Measurements from ENCODE around the gene TEKT5.
"Not testable (repeated sequence)": the region's sequence is repeated elsewhere in the genome, so short reads cannot be mapped to it uniquely, and the experiment has no call there.

TEKT5 gene

GRCh38 chr16:10644092-10644491, 50.6 kb downstream of the TEKT5 start:
- DNase-seq (ENCODE audit: insufficient read length, low spot score) (no peak), FAIRE-seq (no peak)
- TF ChIP-seq POLR2AphosphoS5 (IDR thresholded peaks at IDR 0.05; ENCODE audit: low read depth, low read length) = no peak
- no peak for TF ChIP-seq POU2F2 (IDR thresholded peaks at IDR 0.05; ENCODE audit: low read depth, low read length)
- no peak for TF ChIP-seq PAX5 (IDR thresholded peaks at IDR 0.05; ENCODE audit: insufficient read depth, low read length, severe bottlenecking)
- no peak for TF ChIP-seq TAF1 (IDR thresholded peaks at IDR 0.05; ENCODE audit: low read depth, low read length)
- no peak for TF ChIP-seq SPI1 (IDR thresholded peaks at IDR 0.05; ENCODE audit: low read depth, low read length)

- DNase-seq (ENCODE audit: insufficient read length, low spot score) = no peak
- TF ChIP-seq POLR2A (IDR thresholded peaks at IDR 0.05; ENCODE audit: low read depth, low read length) (no peak), POLR2AphosphoS5 (IDR thresholded peaks at IDR 0.05; ENCODE audit: low read depth, low read length) (no peak), POU2F2 (IDR thresholded peaks at IDR 0.05; ENCODE audit: low read depth, low read length) (no peak), TAF1 (IDR thresholded peaks at IDR 0.05; ENCODE audit: low read depth, low read length) (no peak), PAX5 (IDR thresholded peaks at IDR 0.05; ENCODE audit: insufficient read depth, low read length, severe bottlenecking) (no peak), SPI1 (IDR thresholded peaks at IDR 0.05; ENCODE audit: low read depth, low read length) (no peak)
- FAIRE-seq = no peak
Measured at GRCh38 chr16:10642964-10643363, 51.8 kb downstream of the TEKT5 start.

GRCh38 chr16:10641953-10642949, 52.5 kb downstream of the TEKT5 start:
- no peak for TF ChIP-seq PAX5 (IDR thresholded peaks at IDR 0.05; ENCODE audit: insufficient read depth, low read length, severe bottlenecking)
- no peak for TF ChIP-seq TAF1 (IDR thresholded peaks at IDR 0.05; ENCODE audit: low read depth, low read length)
- no peak for TF ChIP-seq POU2F2 (IDR thresholded peaks at IDR 0.05; ENCODE audit: low read depth, low read length)
- no peak for TF ChIP-seq SPI1 (IDR thresholded peaks at IDR 0.05; ENCODE audit: low read depth, low read length)
- TF ChIP-seq POLR2AphosphoS5 (IDR thresholded peaks at IDR 0.05; ENCODE audit: low read depth, low read length) = no peak
- no peak for TF ChIP-seq POLR2A (IDR thresholded peaks at IDR 0.05; ENCODE audit: low read depth, low read length)
- no peak for DNase-seq (ENCODE audit: insufficient read length, low spot score)
- no peak for FAIRE-seq

- DNase-seq (ENCODE audit: insufficient read length, low spot score) = no peak
- TF ChIP-seq POLR2A (IDR thresholded peaks at IDR 0.05; ENCODE audit: low read depth, low read length) = no peak
- FAIRE-seq = no peak
Measured at GRCh38 chr16:10641555-10641952, 53.2 kb downstream of the TEKT5 start.

- FAIRE-seq (no peak), DNase-seq (ENCODE audit: insufficient read length, low spot score) (no peak)
- TF ChIP-seq POU2F2 (IDR thresholded peaks at IDR 0.05; ENCODE audit: low read depth, low read length) (no peak), PAX5 (IDR thresholded peaks at IDR 0.05; ENCODE audit: insufficient read depth, low read length, severe bottlenecking) (no peak), SPI1 (IDR thresholded peaks at IDR 0.05; ENCODE audit: low read depth, low read length) (no peak), POLR2AphosphoS5 (IDR thresholded peaks at IDR 0.05; ENCODE audit: low read depth, low read length) (no peak), TAF1 (IDR thresholded peaks at IDR 0.05; ENCODE audit: low read depth, low read length) (no peak), POLR2A (IDR thresholded peaks at IDR 0.05; ENCODE audit: low read depth, low read length) (no peak)
Measured at GRCh38 chr16:10640934-10641333, 53.8 kb downstream of the TEKT5 start.

- no peak for FAIRE-seq
- DNase-seq (ENCODE audit: insufficient read length, low spot score) = no peak
- no peak for TF ChIP-seq POLR2AphosphoS5 (IDR thresholded peaks at IDR 0.05; ENCODE audit: low read depth, low read length)
Measured at GRCh38 chr16:10638101-10638500, 56.6 kb downstream of the TEKT5 start.

GRCh38 chr16:10637337-10638037, 57.2 kb downstream of the TEKT5 start:
- TF ChIP-seq SPI1 (IDR thresholded peaks at IDR 0.05; ENCODE audit: low read depth, low read length) = no peak
- no peak for TF ChIP-seq POLR2AphosphoS5 (IDR thresholded peaks at IDR 0.05; ENCODE audit: low read depth, low read length)
- TF ChIP-seq TAF1 (IDR thresholded peaks at IDR 0.05; ENCODE audit: low read depth, low read length) = no peak
- no peak for TF ChIP-seq POU2F2 (IDR thresholded peaks at IDR 0.05; ENCODE audit: low read depth, low read length)
- no peak for TF ChIP-seq PAX5 (IDR thresholded peaks at IDR 0.05; ENCODE audit: insufficient read depth, low read length, severe bottlenecking)
- no peak for TF ChIP-seq POLR2A (IDR thresholded peaks at IDR 0.05; ENCODE audit: low read depth, low read length)
- FAIRE-seq (no peak), DNase-seq (ENCODE audit: insufficient read length, low spot score) (no peak)

- DNase-seq (ENCODE audit: insufficient read length, low spot score) (no peak), FAIRE-seq (no peak)
- TF ChIP-seq POLR2AphosphoS5 (IDR thresholded peaks at IDR 0.05; ENCODE audit: low read depth, low read length) (no peak), PAX5 (IDR thresholded peaks at IDR 0.05; ENCODE audit: insufficient read depth, low read length, severe bottlenecking) (no peak), SPI1 (IDR thresholded peaks at IDR 0.05; ENCODE audit: low read depth, low read length) (no peak), TAF1 (IDR thresholded peaks at IDR 0.05; ENCODE audit: low read depth, low read length) (no peak), POU2F2 (IDR thresholded peaks at IDR 0.05; ENCODE audit: low read depth, low read length) (no peak), POLR2A (IDR thresholded peaks at IDR 0.05; ENCODE audit: low read depth, low read length) (no peak)
Measured at GRCh38 chr16:10635365-10636021, 59.2 kb downstream of the TEKT5 start.

- FAIRE-seq; DNase-seq (ENCODE audit: insufficient read length, low spot score): not testable (repeated sequence)
Measured at GRCh38 chr16:10633429-10633828, 61.3 kb downstream of the TEKT5 start.

- no peak for TF ChIP-seq PAX5 (IDR thresholded peaks at IDR 0.05; ENCODE audit: insufficient read depth, low read length, severe bottlenecking)
- TF ChIP-seq POU2F2 (IDR thresholded peaks at IDR 0.05; ENCODE audit: low read depth, low read length) = no peak
- TF ChIP-seq TAF1 (IDR thresholded peaks at IDR 0.05; ENCODE audit: low read depth, low read length) = no peak
- no peak for TF ChIP-seq POLR2AphosphoS5 (IDR thresholded peaks at IDR 0.05; ENCODE audit: low read depth, low read length)
- no peak for TF ChIP-seq POLR2A (IDR thresholded peaks at IDR 0.05; ENCODE audit: low read depth, low read length)
- TF ChIP-seq SPI1 (IDR thresholded peaks at IDR 0.05; ENCODE audit: low read depth, low read length) = no peak
- DNase-seq (ENCODE audit: insufficient read length, low spot score) (no peak), FAIRE-seq (no peak)
Measured at GRCh38 chr16:10631886-10632285, 62.8 kb downstream of the TEKT5 start.

Measured in GM12891 (cell line).